NCI-H2171 (cell line): ENCODE measurements around the gene FBRSL1.

Experiments
- DNase-seq: peaks from one replicate; lab custom pipeline; 2025; lab: John Stamatoyannopoulos, UW

The FBRSL1 gene

GRCh38 chr12:132497514-132498405 lies 7.8 kb downstream of the FBRSL1 start:
- DNase-seq, result no peak

GRCh38 chr12:132498931-132499330 lies 9.0 kb downstream of the FBRSL1 start:
- DNase-seq, result no peak

- no peak for DNase-seq
These were observed 10.3 kb downstream of the FBRSL1 start for GRCh38 chr12:132500142-132500855.

- DNase-seq, result no peak
These were observed 10.9 kb downstream of the FBRSL1 start for GRCh38 chr12:132500856-132501180.

GRCh38 chr12:132501204-132501940 lies 11.4 kb downstream of the FBRSL1 start:
- no peak for DNase-seq

- DNase-seq, result no peak
These were observed 12.4 kb downstream of the FBRSL1 start for GRCh38 chr12:132502149-132502881.

GRCh38 chr12:132502882-132503193 lies 12.9 kb downstream of the FBRSL1 start:
- DNase-seq, result no peak

- DNase-seq, result no peak
These were observed 13.8 kb downstream of the FBRSL1 start for GRCh38 chr12:132503618-132504204.

GRCh38 chr12:132505105-132505851 lies 15.3 kb downstream of the FBRSL1 start:
- DNase-seq, result no peak

- no peak for DNase-seq
These were observed 15.9 kb downstream of the FBRSL1 start for GRCh38 chr12:132505852-132506219.

- DNase-seq, result peak; percentile 89
These were observed 16.6 kb downstream of the FBRSL1 start for GRCh38 chr12:132506328-132507160.

GRCh38 chr12:132507161-132507538 lies 17.2 kb downstream of the FBRSL1 start:
- no peak for DNase-seq

GRCh38 chr12:132507656-132508490 lies 17.9 kb downstream of the FBRSL1 start:
- no peak for DNase-seq

- no peak for DNase-seq
These were observed 18.5 kb downstream of the FBRSL1 start for GRCh38 chr12:132508491-132508740.

GRCh38 chr12:132508860-132509732 lies 19.1 kb downstream of the FBRSL1 start:
- no peak for DNase-seq

- no peak for DNase-seq
These were observed 20.3 kb downstream of the FBRSL1 start for GRCh38 chr12:132510111-132510724.

- no peak for DNase-seq
These were observed 21.0 kb downstream of the FBRSL1 start for GRCh38 chr12:132510746-132511477.
